Suppressor macrophage treated with lipopolysaccharide for 4 hours (primary cell): ENCODE measurements around the gene TCERG1L.
"Not testable (repeated sequence)": the region's sequence is repeated elsewhere in the genome, so short reads cannot be mapped to it uniquely, and the experiment has no call there.

Source experiments
- DNase-seq: peaks from one replicate; pipeline ENCODE4 v3.0.0-alpha.2; 2020

The TCERG1L gene

GRCh38 chr10:131079314-131079713 lies 232.2 kb downstream of the TCERG1L start:
- DNase-seq, result no peak

- DNase-seq, result not testable (repeated sequence)
These were observed 232.6 kb downstream of the TCERG1L start for GRCh38 chr10:131078882-131079280.

DNA sequence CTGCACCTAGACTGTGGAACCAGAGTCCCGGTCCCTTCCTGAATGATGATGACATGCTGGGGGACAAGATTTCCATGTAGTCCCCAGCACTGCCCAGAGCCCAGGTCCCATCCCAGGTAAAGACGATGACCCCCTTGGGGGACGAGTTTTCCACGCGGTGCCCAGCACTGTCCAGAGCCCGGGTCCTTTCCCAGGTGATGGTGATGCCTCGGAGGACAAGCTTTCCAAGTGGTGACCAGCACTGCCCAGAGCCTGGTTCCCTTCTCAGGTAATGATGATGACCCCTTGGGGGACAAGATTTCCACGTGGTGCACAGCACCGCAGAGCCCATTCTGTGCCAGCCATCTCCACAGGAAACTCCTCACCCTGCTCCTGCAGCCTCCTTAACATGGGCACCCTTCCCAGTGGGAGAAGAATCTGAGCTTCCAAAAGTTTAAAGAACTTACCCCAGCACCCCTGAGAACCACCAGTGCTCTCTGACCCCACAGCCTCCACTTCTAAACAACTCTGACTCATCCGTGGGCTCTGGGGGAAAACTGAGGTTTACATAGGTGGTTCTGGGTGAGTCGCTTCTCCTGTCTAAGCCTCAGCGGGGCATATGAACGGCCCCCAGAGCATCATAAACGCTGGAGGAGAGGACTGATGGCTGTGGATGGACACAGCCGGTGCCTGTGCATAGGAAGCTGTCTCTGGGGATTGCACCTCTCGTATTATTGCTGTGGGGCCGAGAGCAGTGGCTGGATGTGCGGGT lies 233.2 kb downstream of the TCERG1L start:
- DNase-seq, result no peak

- DNase-seq, result no peak
These were observed 233.8 kb downstream of the TCERG1L start for GRCh38 chr10:131077724-131078123.

- no peak for DNase-seq
These were observed 234.5 kb downstream of the TCERG1L start for GRCh38 chr10:131077031-131077430.

GRCh38 chr10:131076356-131076755 lies 235.2 kb downstream of the TCERG1L start:
- no peak for DNase-seq

DNA sequence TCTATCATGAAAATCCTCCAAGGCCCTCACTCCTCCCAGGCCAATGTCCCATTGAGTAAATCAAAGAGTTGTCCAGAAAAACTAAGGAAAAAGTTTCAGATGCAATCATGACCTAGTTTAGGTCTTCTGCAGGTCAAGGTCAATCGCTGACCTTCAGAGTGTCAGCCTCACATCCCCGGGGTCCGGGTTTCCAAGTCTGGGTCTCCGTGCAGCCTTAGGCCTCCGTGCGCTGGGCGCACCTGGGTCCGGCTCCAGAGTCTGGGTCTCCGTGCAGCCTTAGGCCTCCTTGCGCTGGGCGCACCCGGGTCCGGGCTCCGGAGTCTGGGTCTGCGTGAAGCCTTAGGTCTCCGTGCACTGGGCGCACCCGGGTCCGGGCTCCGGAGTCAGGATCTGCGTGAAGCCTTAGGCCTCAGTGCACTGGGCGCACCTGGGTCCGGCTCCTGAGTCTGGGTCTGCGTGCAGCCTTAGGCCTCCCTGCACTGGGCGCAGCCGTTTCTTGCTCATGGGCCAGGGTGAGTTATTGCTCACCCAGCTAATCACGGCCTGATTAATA lies 236.2 kb downstream of the TCERG1L start:
- DNase-seq, result no peak

- no peak for DNase-seq
These were observed 236.8 kb downstream of the TCERG1L start for GRCh38 chr10:131074682-131075081.

GRCh38 chr10:131073469-131074035 lies 238.0 kb downstream of the TCERG1L start:
- DNase-seq, result no peak

- no peak for DNase-seq
These were observed 238.7 kb downstream of the TCERG1L start for GRCh38 chr10:131072651-131073468.

GRCh38 chr10:131071721-131072120 lies 239.8 kb downstream of the TCERG1L start:
- DNase-seq, result no peak

GRCh38 chr10:131070856-131071255 lies 240.7 kb downstream of the TCERG1L start:
- no peak for DNase-seq

DNA sequence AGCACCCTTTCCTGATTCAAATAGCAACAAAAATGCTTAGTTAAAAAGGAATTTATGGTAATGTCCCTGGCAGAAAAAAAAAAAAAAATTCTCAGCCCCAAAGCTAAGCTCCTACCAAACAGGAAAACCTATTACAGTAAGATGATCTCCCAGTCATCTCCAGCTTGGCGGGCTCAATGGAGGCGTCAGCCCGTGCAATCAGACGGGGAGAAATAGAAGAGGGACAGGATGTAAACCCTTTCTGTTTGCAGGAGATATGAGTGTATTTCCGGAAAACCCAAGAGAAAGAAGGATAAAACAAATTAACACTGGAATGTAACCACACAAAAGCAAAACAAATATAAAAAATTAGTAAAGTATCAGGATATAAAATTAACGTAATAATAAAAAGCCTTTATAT lies 242.8 kb downstream of the TCERG1L start:
- DNase-seq, result no peak

GRCh38 chr10:131068311-131068710 lies 243.2 kb downstream of the TCERG1L start:
- DNase-seq, result no peak

- DNase-seq, result no peak
These were observed 243.8 kb downstream of the TCERG1L start for GRCh38 chr10:131067690-131068089.

DNA sequence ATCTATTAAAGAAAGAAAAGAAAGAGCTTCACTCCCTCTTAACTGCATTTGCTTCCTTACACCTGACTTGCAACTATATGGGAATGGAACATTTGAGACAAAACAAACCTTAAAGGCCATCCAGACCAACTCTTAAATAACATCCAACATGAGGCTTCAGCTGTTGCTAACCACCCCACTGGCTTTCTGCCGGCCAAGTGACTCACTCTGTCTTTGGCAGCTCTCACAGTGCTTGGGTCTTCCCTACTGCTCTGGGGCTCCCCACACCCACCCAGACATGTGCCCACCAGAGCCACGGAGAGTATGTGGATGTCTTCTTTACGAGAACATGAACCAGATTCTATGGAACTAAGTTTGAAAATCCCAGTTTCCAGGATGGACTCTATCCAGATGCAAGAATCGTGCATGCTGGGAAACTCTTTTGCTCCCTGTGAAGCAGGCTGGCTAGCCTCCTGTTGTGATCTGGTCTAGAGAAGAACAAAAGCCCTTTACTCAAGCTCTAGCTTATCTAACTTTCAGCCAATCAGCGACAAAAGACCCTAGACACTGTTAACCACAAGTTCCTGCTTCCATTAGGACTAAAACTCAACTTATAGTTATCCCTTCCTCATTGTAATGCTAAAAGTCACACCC lies 245.7 kb downstream of the TCERG1L start:
- DNase-seq, result no peak

DNA sequence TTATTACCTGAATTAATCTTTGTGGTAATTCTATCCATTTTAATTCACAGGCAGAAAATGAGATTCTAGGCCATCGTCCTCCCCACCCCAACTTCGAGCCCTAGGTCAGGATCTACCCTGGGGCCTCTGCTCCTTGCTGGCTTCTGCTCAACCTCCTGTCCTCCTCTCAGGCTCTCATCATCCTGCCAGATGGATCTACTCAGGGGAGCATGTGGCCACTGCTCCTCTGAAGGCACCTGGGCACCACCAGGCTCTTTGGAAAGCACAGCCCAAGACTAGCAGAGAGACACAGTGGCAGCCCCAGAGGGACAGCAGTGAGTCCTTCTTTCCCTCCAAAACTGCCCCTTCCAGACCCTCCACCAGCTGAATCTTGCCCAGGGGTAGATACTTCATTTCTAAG lies 248.2 kb downstream of the TCERG1L start:
- DNase-seq, result no peak

DNA sequence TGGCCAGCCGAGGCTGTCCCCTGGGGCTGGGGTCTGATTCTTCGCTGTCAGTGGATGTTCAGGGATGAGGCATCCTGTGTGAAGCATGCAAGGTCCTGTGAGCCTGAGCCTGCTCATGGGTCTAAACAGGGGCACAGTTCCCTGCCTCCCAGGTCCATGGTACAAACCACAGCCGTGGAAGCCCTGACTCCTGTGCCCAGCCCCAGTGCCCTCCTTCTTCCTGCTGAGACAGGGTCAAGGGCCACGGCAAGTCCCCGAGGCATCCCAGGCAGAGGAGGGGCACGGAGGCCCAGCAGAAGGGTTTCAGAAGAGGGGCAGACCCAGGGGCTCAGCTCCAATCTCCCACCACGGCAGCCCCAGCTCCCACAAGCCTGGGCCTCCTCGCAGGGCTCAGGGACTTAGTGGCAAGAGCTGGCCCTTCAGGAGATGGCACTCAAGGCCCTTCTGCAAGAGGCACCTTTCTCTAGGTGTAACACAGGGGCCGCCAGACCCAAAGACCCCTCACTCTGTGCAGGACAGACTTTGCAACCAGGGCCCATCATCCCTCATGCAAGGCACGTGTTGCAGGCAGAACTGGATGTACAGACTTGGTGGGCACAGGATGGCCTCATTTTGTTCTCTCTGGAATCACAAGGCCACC lies 248.8 kb downstream of the TCERG1L start:
- no peak for DNase-seq

GRCh38 chr10:131061216-131061615 lies 250.3 kb downstream of the TCERG1L start:
- DNase-seq, result no peak

DNA sequence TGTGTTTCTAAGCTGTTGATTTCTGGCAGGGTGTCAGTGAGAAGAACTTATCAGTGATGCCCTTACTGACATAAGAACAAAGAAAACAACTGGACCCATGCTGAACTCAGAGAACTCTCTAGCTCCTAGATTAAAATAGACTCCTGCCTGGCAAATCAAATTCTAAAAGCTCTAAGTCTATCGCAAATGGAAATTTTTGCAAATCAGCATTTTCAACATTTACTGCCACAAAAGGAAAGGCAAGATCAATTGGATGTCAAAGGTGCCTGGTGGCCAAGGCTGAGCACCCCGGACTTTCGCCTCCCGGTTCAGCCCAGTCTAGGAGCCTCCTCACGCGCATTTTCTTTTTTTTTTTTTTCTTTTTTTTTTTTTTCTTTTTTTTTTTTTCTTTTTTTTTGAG lies 251.6 kb downstream of the TCERG1L start:
- no peak for DNase-seq

DNA sequence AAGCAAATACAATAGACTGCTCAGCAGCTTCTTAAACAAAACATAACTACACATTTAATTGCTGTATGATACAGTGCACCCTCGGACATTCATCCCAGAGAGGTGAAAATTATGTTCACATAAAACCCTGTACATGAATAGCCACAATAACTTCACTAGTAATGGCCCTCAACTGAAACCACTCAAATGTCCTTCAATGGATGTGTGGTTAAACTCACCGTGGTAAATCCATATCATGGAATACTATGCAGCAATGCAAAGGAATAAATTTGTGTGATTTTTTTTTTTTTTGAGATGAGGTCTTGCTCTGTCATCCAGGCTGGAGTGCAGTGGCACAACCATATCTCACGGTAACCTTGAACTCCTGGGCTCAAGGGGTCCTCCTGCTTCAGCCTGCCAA lies 252.7 kb downstream of the TCERG1L start:
- no peak for DNase-seq

GRCh38 chr10:131056781-131057180 lies 254.7 kb downstream of the TCERG1L start:
- DNase-seq, result no peak
